ENCODE measurements around the gene TBX15.

Gene TBX15

GRCh38 chr1:118978914-118979701 is 9.0 kb downstream of the TBX15 start:
- Histone ChIP-seq H3K27me3 (replicated peaks; ENCODE audit: control insufficient read depth, insufficient read depth, low read length, poor library complexity, severe bottlenecking) (peaks cover 26% of the 10 kb centered on the region), H3K4me3 (ENCODE audit: insufficient read depth, low read depth, low read length, poor library complexity, severe bottlenecking) (no peak overlapping the region), H3K4me1 (ENCODE audit: control insufficient read depth, insufficient read depth, low read length, poor library complexity, severe bottlenecking) (no peaks in the 10 kb centered on the region), H3K9me3 (ENCODE audit: control insufficient read depth, low read length) (no peaks in the 10 kb centered on the region), H3K36me3 (ENCODE audit: control insufficient read depth, insufficient read depth, low read length) (no peaks in the 10 kb centered on the region), H3K27ac (ENCODE audit: insufficient read depth, low read length, poor library complexity, severe bottlenecking) (no peak overlapping the region)
- no peak for DNase-seq

- Histone ChIP-seq H3K4me3 (ENCODE audit: insufficient read depth, low read depth, low read length, poor library complexity, severe bottlenecking) (no peak overlapping the region), H3K27me3 (replicated peaks; ENCODE audit: control insufficient read depth, insufficient read depth, low read length, poor library complexity, severe bottlenecking) (peaks cover 14% of the 10 kb centered on the region), H3K36me3 (ENCODE audit: control insufficient read depth, insufficient read depth, low read length) (no peaks in the 10 kb centered on the region)
Observed at GRCh38 chr1:118977600-118977999, 10.5 kb downstream of the TBX15 start.

GRCh38 chr1:118974661-118975060 is 13.5 kb downstream of the TBX15 start:
- Histone ChIP-seq H3K4me1 (ENCODE audit: control insufficient read depth, insufficient read depth, low read length, poor library complexity, severe bottlenecking) (no peaks in the 10 kb centered on the region), H3K9me3 (ENCODE audit: control insufficient read depth, low read length) (no peaks in the 10 kb centered on the region), H3K36me3 (ENCODE audit: control insufficient read depth, insufficient read depth, low read length) (no peaks in the 10 kb centered on the region), H3K27me3 (replicated peaks; ENCODE audit: control insufficient read depth, insufficient read depth, low read length, poor library complexity, severe bottlenecking) (peaks cover 9% of the 10 kb centered on the region), H3K27ac (ENCODE audit: insufficient read depth, low read length, poor library complexity, severe bottlenecking) (no peak overlapping the region), H3K4me3 (ENCODE audit: insufficient read depth, low read depth, low read length, poor library complexity, severe bottlenecking) (no peak overlapping the region)
- DNase-seq: no peak

More at GRCh38 chr1:118977600-118977999, 10.5 kb downstream of the TBX15 start:
- DNase-seq: no peak
- no peak overlapping the region for H3K27ac ChIP-seq (ENCODE audit: insufficient read depth, low read length, poor library complexity, severe bottlenecking)
- H3K4me1 ChIP-seq (ENCODE audit: control insufficient read depth, insufficient read depth, low read length, poor library complexity, severe bottlenecking): no peaks in the 10 kb centered on the region
- H3K9me3 ChIP-seq (ENCODE audit: control insufficient read depth, low read length): no peaks in the 10 kb centered on the region

- Histone ChIP-seq H3K4me3 (ENCODE audit: insufficient read depth, low read depth, low read length, poor library complexity, severe bottlenecking) (no peak overlapping the region), H3K27me3 (replicated peaks; ENCODE audit: control insufficient read depth, insufficient read depth, low read length, poor library complexity, severe bottlenecking) (peaks cover 9% of the 10 kb centered on the region), H3K4me1 (ENCODE audit: control insufficient read depth, insufficient read depth, low read length, poor library complexity, severe bottlenecking) (no peaks in the 10 kb centered on the region), H3K36me3 (ENCODE audit: control insufficient read depth, insufficient read depth, low read length) (no peaks in the 10 kb centered on the region), H3K27ac (ENCODE audit: insufficient read depth, low read length, poor library complexity, severe bottlenecking) (no peak overlapping the region), H3K9me3 (ENCODE audit: control insufficient read depth, low read length) (no peaks in the 10 kb centered on the region)
- no peak for DNase-seq
Observed at GRCh38 chr1:118973531-118974137, 14.5 kb downstream of the TBX15 start.

GRCh38 chr1:118973032-118973431 is 15.1 kb downstream of the TBX15 start:
- Histone ChIP-seq H3K9me3 (ENCODE audit: control insufficient read depth, low read length) (no peaks in the 10 kb centered on the region), H3K27me3 (replicated peaks; ENCODE audit: control insufficient read depth, insufficient read depth, low read length, poor library complexity, severe bottlenecking) (peaks cover 9% of the 10 kb centered on the region), H3K27ac (ENCODE audit: insufficient read depth, low read length, poor library complexity, severe bottlenecking) (no peak overlapping the region), H3K36me3 (ENCODE audit: control insufficient read depth, insufficient read depth, low read length) (no peaks in the 10 kb centered on the region), H3K4me1 (ENCODE audit: control insufficient read depth, insufficient read depth, low read length, poor library complexity, severe bottlenecking) (no peaks in the 10 kb centered on the region), H3K4me3 (ENCODE audit: insufficient read depth, low read depth, low read length, poor library complexity, severe bottlenecking) (no peak overlapping the region)
- no peak for DNase-seq

- H3K27ac ChIP-seq (ENCODE audit: insufficient read depth, low read length, poor library complexity, severe bottlenecking): no peak overlapping the region
- H3K36me3 ChIP-seq (ENCODE audit: control insufficient read depth, insufficient read depth, low read length): no peaks in the 10 kb centered on the region
- no peak overlapping the region for H3K4me3 ChIP-seq (ENCODE audit: insufficient read depth, low read depth, low read length, poor library complexity, severe bottlenecking)
- no peaks in the 10 kb centered on the region for H3K9me3 ChIP-seq (ENCODE audit: control insufficient read depth, low read length)
- no peaks in the 10 kb centered on the region for H3K27me3 ChIP-seq (replicated peaks; ENCODE audit: control insufficient read depth, insufficient read depth, low read length, poor library complexity, severe bottlenecking)
- no peaks in the 10 kb centered on the region for H3K4me1 ChIP-seq (ENCODE audit: control insufficient read depth, insufficient read depth, low read length, poor library complexity, severe bottlenecking)
- DNase-seq: no peak
Observed at GRCh38 chr1:118970451-118970850, 17.7 kb downstream of the TBX15 start.

- Histone ChIP-seq H3K27ac (ENCODE audit: insufficient read depth, low read length, poor library complexity, severe bottlenecking) (no peak overlapping the region), H3K36me3 (ENCODE audit: control insufficient read depth, insufficient read depth, low read length) (no peaks in the 10 kb centered on the region), H3K4me1 (ENCODE audit: control insufficient read depth, insufficient read depth, low read length, poor library complexity, severe bottlenecking) (no peaks in the 10 kb centered on the region), H3K27me3 (replicated peaks; ENCODE audit: control insufficient read depth, insufficient read depth, low read length, poor library complexity, severe bottlenecking) (no peaks in the 10 kb centered on the region), H3K9me3 (ENCODE audit: control insufficient read depth, low read length) (no peaks in the 10 kb centered on the region), H3K4me3 (ENCODE audit: insufficient read depth, low read depth, low read length, poor library complexity, severe bottlenecking) (no peak overlapping the region)
- no peak for DNase-seq
Observed at GRCh38 chr1:118963456-118964430, 24.4 kb downstream of the TBX15 start.

- Histone ChIP-seq H3K27ac (ENCODE audit: insufficient read depth, low read length, poor library complexity, severe bottlenecking) (no peak overlapping the region), H3K27me3 (replicated peaks; ENCODE audit: control insufficient read depth, insufficient read depth, low read length, poor library complexity, severe bottlenecking) (no peaks in the 10 kb centered on the region), H3K9me3 (ENCODE audit: control insufficient read depth, low read length) (no peaks in the 10 kb centered on the region), H3K4me3 (ENCODE audit: insufficient read depth, low read depth, low read length, poor library complexity, severe bottlenecking) (no peak overlapping the region), H3K4me1 (ENCODE audit: control insufficient read depth, insufficient read depth, low read length, poor library complexity, severe bottlenecking) (no peaks in the 10 kb centered on the region), H3K36me3 (ENCODE audit: control insufficient read depth, insufficient read depth, low read length) (no peaks in the 10 kb centered on the region)
- DNase-seq: no peak
Observed at GRCh38 chr1:118963138-118963455, 25.0 kb downstream of the TBX15 start.

- Histone ChIP-seq H3K9me3 (ENCODE audit: control insufficient read depth, low read length) (no peaks in the 10 kb centered on the region), H3K27ac (ENCODE audit: insufficient read depth, low read length, poor library complexity, severe bottlenecking) (no peak overlapping the region), H3K27me3 (replicated peaks; ENCODE audit: control insufficient read depth, insufficient read depth, low read length, poor library complexity, severe bottlenecking) (no peaks in the 10 kb centered on the region), H3K4me1 (ENCODE audit: control insufficient read depth, insufficient read depth, low read length, poor library complexity, severe bottlenecking) (no peaks in the 10 kb centered on the region), H3K36me3 (ENCODE audit: control insufficient read depth, insufficient read depth, low read length) (no peaks in the 10 kb centered on the region), H3K4me3 (ENCODE audit: insufficient read depth, low read depth, low read length, poor library complexity, severe bottlenecking) (no peak overlapping the region)
- DNase-seq: no peak
Observed at GRCh38 chr1:118961156-118961555, 27.0 kb downstream of the TBX15 start.

All from effector memory CD4-positive, alpha-beta T cell (primary cell).